Gastrocnemius medialis (tissue), 4 donors: ENCODE data around the gene PRR5. TPM values are rescaled to one million over a fixed set of nuclear protein-coding genes. Genes with fewer than 3 reads are reported as not detected.

ENCODE experiments used
- ATAC-seq, 2 donors: fragments of 150-250 bp; one replicate each; pipeline ENCODE4 v1.9.1; 2016
- DNase-seq, 2 donors: peaks; one replicate each; pipeline ENCODE4 v3.0.0-alpha.2; 2019
- H3K27ac ChIP-seq, 4 donors: fragments of 200-600 bp; sonication (generic); 1 replicate in 1 of 4; 2 replicates in 3 of 4; pipeline ENCODE4 v1.5.1; 2016 to 2018; ENCODE audit warnings: mild to moderate bottlenecking in 2 of 4, moderate library complexity in 1 of 4
- H3K27me3 ChIP-seq, 3 donors: fragments of 200-600 bp; sonication (generic) in 2 of 3; 1 replicate in 1 of 3; 2 replicates in 2 of 3; pipeline versions ENCODE4 v1.5.1 to v1.6.0; 2016 to 2019; ENCODE audit warnings: mild to moderate bottlenecking in 1 of 3, moderate library complexity in 1 of 3
- H3K36me3 ChIP-seq, 2 donors: fragments of 200-600 bp; sonication (generic) in 1 of 2; one replicate each; pipeline ENCODE4 v1.5.1; 2017 to 2018
- H3K4me1 ChIP-seq, 2 donors: fragments of 200-600 bp; sonication (generic) in 1 of 2; one replicate each; pipeline ENCODE4 v1.5.1; 2016 to 2017; ENCODE audit warnings: mild to moderate bottlenecking in 2 of 2
- H3K4me3 ChIP-seq, 4 donors: fragments of 200-600 bp; sonication (generic) in 3 of 4; 1 replicate in 1 of 4; 2 replicates in 3 of 4; pipeline ENCODE4 v1.5.1; 2016 to 2019; ENCODE audit warnings: mild to moderate bottlenecking in 2 of 4
- H3K9me3 ChIP-seq, 3 donors: fragments of 200-600 bp; sonication (generic) in 2 of 3; 1 replicate in 1 of 3; 2 replicates in 2 of 3; pipeline ENCODE4 v1.5.1; 2016 to 2019
- POLR2A ChIP-seq, 2 donors: fragments of 450-650 bp; IDR thresholded peaks; one replicate each; pipeline ENCODE4 v1.6.1; 2017; ENCODE audit warnings: antibody characterized with exemption in 2 of 2, mild to moderate bottlenecking in 2 of 2, moderate library complexity in 2 of 2
- in situ Hi-C, 4 donors: fragments of 200-750 bp; cut with MboI; loops; one replicate each; pipeline versions ENCODE4 v1.15.0 to v1.8.0; 2017; ENCODE audit warnings: low sequenced_read_pairs in 4 of 4
- intact Hi-C: fragments of 100-400 bp; cut with DNase I; formaldehyde crosslinking; loops from one replicate; pipeline ENCODE4 v1.15.1; 2023; ENCODE audit warnings: low total_unique reads
- total RNA-seq, 4 donors: library from RNA; depleted of rRNA; stranded (reverse); fragments of >200 nt; gene quantifications; one replicate each; pipeline versions ENCODE4 v1.1.0 to v1.2.3, GENCODE V29; 2016
- TF ChIP-seq, protein P1 (sequence below), 5 experiments: fragments of 450-650 bp in 3 of 5; fragments of 200-600 bp in 2 of 5; sonication (generic) in 2 of 5; IDR thresholded peaks in 4 of 5; conservative IDR thresholded peaks in 1 of 5; 1 replicate in 4 of 5; 2 replicates in 1 of 5; pipeline ENCODE4 v1.5.1; 2016 to 2019; ENCODE audit warnings: antibody characterized with exemption in 5 of 5, mild to moderate bottlenecking in 3 of 5, moderate library complexity in 3 of 5

Gene PRR5
- total RNA-seq, 4 donors from 2014 or later = 0.34 to 15.2 (median 1.3) TPM

DNA sequence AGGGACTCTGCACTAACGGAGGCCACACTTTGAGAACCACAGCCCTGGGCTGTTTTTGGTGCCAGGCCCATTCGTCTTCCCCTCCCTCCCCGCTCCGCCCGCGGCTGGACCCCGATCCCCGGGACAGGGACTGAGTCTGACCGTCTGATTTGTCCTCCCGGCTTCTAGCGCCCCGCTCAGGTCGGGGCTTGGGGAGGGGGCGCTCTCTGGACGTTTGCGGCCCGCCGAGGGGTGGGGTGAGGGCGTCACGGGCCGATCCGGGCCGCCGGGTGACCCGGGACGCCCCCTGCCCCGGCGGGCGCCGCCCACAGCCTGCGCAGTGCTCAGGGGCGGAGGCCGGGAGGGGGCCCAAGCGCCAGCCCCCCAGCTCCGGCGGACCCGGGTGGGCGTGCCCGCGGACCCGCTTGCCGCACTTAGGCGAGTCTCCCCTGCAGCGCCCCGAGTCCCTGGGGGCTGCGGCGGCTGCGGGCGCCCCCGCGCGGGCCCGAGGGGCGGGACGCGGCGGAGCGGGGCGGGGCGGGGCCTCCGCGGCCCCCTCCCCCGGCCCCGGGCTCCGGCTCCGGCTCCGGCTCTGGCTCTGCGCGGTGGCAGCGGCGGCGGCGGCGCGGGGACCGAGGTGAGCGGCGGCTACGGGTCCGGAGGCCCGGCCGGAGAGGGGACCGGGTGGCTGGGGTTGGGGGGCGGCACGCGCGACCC lies 33.7 kb upstream of the PRR5 start:
- Histone ChIP-seq H3K9me3 (no peaks in the 10 kb centered on the region), H3K27ac (peak overlapping the region in 1 of 4 donors; percentile 64), H3K4me1 (no peaks in the 10 kb centered on the region), H3K36me3 (no peaks in the 10 kb centered on the region), H3K4me3 (peak overlapping the region; percentile 35 to 56 (median 46)), H3K27me3 (peaks cover 7 to 11% (median 7%) of the 10 kb centered on the region in 3 donors)
- ATAC-seq (peak; percentile 30 to 48), DNase-seq (no peak)
- intact Hi-C loops (no loop called here), in situ Hi-C loops (no loop called here)
- no peak for TF ChIP-seq POLR2A (IDR thresholded peaks at IDR 0.05)
- TF ChIP-seq, protein P1, sequence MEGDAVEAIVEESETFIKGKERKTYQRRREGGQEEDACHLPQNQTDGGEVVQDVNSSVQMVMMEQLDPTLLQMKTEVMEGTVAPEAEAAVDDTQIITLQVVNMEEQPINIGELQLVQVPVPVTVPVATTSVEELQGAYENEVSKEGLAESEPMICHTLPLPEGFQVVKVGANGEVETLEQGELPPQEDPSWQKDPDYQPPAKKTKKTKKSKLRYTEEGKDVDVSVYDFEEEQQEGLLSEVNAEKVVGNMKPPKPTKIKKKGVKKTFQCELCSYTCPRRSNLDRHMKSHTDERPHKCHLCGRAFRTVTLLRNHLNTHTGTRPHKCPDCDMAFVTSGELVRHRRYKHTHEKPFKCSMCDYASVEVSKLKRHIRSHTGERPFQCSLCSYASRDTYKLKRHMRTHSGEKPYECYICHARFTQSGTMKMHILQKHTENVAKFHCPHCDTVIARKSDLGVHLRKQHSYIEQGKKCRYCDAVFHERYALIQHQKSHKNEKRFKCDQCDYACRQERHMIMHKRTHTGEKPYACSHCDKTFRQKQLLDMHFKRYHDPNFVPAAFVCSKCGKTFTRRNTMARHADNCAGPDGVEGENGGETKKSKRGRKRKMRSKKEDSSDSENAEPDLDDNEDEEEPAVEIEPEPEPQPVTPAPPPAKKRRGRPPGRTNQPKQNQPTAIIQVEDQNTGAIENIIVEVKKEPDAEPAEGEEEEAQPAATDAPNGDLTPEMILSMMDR (IDR thresholded peaks at IDR 0.05 in 4 of 5, conservative IDR thresholded peaks at IDR 0.05 in 1 of 5) = no peak

DNA sequence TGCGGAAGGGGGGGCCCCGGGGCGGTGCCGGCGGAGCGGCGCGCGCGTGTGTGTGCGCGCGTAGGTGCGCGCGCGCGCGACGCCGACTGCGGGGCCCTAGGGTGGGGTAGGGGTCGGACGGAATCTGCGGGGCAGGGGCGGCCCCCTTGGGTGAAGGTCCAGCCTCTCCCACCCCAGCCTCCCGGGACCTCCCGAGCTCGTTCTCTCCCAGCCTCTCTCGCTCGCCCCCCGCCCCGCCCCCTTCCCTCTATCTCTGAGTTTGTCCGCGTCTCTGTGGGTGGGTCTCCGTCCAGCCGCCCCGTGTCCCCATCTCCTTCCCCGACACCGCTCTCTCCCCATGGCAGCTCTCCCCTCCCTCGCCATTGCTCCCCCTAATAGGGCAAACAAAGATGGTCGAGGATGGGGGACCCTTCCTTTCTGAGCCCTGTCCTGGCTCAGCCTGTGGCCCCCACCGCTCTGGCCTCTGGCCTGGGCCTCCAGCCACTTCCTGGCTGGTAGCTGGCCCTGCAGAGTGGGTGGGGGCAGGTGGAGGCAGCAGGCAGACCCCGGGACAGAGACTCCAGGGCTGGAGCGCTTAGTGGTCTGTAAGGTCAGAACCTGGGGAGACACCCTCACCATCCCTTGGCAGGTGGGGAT lies 33.0 kb upstream of the PRR5 start:
- TF ChIP-seq, protein P1 (IDR thresholded peaks at IDR 0.05 in 4 of 5, conservative IDR thresholded peaks at IDR 0.05 in 1 of 5) = no peak
- no peak for TF ChIP-seq POLR2A (IDR thresholded peaks at IDR 0.05)
- no peaks in the 10 kb centered on the region for H3K36me3 ChIP-seq
- peak overlapping the region; percentile 17 to 56 (median 39) for H3K4me3 ChIP-seq
- H3K9me3 ChIP-seq = no peaks in the 10 kb centered on the region
- H3K4me1 ChIP-seq = no peaks in the 10 kb centered on the region
- ATAC-seq (no peak), DNase-seq (no peak)
- in situ Hi-C loops = no loop called here
- H3K27me3 ChIP-seq = peaks cover 7 to 11% (median 7%) of the 10 kb centered on the region in 3 donors
- intact Hi-C loops = no loop called here
- H3K27ac ChIP-seq = no peak overlapping the region

DNA sequence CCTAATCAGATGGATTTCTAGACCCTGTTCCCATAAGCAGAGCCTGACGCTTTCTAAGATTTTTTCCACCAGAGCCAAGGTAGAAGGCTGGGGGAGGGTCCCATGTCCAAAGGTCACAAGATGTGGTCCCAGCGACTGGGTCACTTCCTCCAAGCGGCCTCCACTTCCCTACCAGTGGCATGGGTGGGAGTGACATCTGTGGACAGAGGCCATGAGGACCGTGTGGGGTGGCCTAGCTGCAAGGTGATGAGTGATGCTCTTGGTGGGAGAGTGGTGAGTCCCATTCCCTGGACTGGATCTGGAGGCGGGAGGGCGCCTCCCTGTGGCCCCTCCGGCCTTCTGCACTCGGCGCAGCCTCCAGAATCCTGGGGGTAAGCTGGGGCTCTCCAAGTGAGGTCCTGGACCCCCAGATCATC lies 32.4 kb upstream of the PRR5 start:
- H3K9me3 ChIP-seq = no peaks in the 10 kb centered on the region
- peak overlapping the region in 1 of 4 donors; percentile 56 for H3K4me3 ChIP-seq
- H3K36me3 ChIP-seq = no peaks in the 10 kb centered on the region
- peaks cover 7 to 11% (median 7%) of the 10 kb centered on the region in 3 donors for H3K27me3 ChIP-seq
- intact Hi-C loops (no loop called here), in situ Hi-C loops (no loop called here)
- no peaks in the 10 kb centered on the region for H3K4me1 ChIP-seq
- no peak overlapping the region for H3K27ac ChIP-seq
- DNase-seq (no peak), ATAC-seq (no peak)
- TF ChIP-seq, protein P1 (IDR thresholded peaks at IDR 0.05 in 4 of 5, conservative IDR thresholded peaks at IDR 0.05 in 1 of 5) = peak in 1 of 5 experiments; percentile 18
- no peak for TF ChIP-seq POLR2A (IDR thresholded peaks at IDR 0.05)

DNA sequence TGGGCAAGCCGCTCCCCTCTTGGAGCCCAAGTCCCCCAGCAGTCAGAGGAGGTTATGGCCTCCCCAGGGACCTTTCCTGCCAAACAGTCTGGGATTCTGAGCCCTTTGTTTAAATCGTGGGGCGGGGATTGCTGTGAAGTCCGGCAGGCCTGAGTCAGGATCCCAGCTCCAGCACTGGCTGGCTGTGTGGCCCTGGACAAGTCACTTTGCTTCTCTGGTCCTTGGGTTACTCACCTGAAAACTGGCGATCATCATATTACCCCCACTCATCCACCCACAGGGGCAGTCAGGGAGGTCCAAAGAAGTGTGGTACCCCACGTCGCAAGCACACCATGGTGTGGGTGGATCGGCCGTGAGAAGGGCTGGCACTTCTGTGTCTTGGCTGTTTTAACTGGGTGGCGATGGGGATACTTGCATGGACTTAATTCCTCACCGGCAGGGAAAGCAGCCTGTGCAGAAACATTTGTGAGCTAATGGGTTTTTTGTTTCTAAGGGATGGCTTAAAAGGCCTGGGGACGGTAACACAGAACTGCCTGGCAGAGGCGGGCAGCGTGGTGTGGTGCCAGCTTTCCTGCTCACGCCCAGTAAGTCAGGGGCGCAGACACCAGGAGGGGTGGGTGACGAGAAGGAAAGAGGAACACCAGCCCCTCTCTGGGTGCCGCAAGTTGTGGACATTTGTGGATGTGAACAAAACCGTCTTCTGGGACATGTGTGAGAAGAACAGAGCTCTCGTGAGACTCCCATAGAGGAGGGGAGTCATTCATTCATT lies 31.6 kb upstream of the PRR5 start:
- Histone ChIP-seq H3K36me3 (no peaks in the 10 kb centered on the region), H3K27me3 (peaks cover 7 to 11% (median 7%) of the 10 kb centered on the region in 3 donors), H3K4me3 (no peak overlapping the region), H3K4me1 (no peaks in the 10 kb centered on the region), H3K9me3 (no peaks in the 10 kb centered on the region), H3K27ac (no peak overlapping the region)
- ATAC-seq (no peak), DNase-seq (no peak)
- in situ Hi-C loops (no loop called here), intact Hi-C loops (no loop called here)
- TF ChIP-seq, protein P1 (IDR thresholded peaks at IDR 0.05 in 4 of 5, conservative IDR thresholded peaks at IDR 0.05 in 1 of 5) = no peak
- no peak for TF ChIP-seq POLR2A (IDR thresholded peaks at IDR 0.05)
